IMR-90 (cell line): Measurements from ENCODE around the gene FAM219A. TPM values are rescaled to one million over a fixed set of nuclear protein-coding genes. Genes with fewer than 3 reads are reported as not detected.

Experiments used
- ATAC-seq: fragments of 200-7000 bp; cut with Tn5 transposase; 2 replicates; pipeline ENCODE4 v1.9.1; 2020; ENCODE audit warnings: low read depth, mild to moderate bottlenecking, moderate library complexity
- BruUV-seq: library from RNA; stranded (reverse); fragments of 400-500 nt; replicated peaks from 2 replicates; lab custom pipeline; 2021; lab: Mats Ljungman, UMichigan
- CTCF ChIA-PET: fragments of 300-600 bp; formaldehyde crosslinking; extraction: SDS; loops from one replicate; lab custom pipeline; 2021; ENCODE audit warnings: antibody characterized with exemption; lab: Yijun Ruan, JAX
- POLR2A ChIA-PET: fragments of 300-600 bp; sonication (Branson Sonifier 250); formaldehyde crosslinking; loops from one replicate; lab custom pipeline; 2022; ENCODE audit warnings: antibody characterized with exemption; ENCODE audit not compliant: unreplicated experiment; lab: Charles Lee
- DNase-seq: peaks from one replicate; pipeline ENCODE4 v3.0.0; 2013
- H2AFZ ChIP-seq: replicated peaks from 2 replicates; pipeline ENCODE3; 2013; ENCODE audit warnings: low read length, mild to moderate bottlenecking; ENCODE audit not compliant: poor library complexity
- H2AK5ac ChIP-seq: 2 replicates; pipeline ENCODE4 v1.6.1; 2013; ENCODE audit warnings: low read depth, low read length, inconsistent platforms
- H2AK9ac ChIP-seq: replicated peaks from 2 replicates; pipeline ENCODE3; 2013; ENCODE audit warnings: mild to moderate bottlenecking, low read depth, low read length, moderate library complexity; ENCODE audit not compliant: poor library complexity
- H2BK120ac ChIP-seq: 2 replicates; pipeline ENCODE4 v1.6.1; 2013; ENCODE audit warnings: low read depth, low read length, inconsistent platforms
- H2BK15ac ChIP-seq: 3 replicates; pipeline ENCODE4 v1.6.1; 2013; ENCODE audit warnings: low read depth, low read length, inconsistent platforms
- H2BK20ac ChIP-seq: 2 replicates; pipeline ENCODE4 v1.6.1; 2013; ENCODE audit warnings: low read depth, mild to moderate bottlenecking, inconsistent platforms, low read length, moderate library complexity
- H2BK5ac ChIP-seq: 2 replicates; pipeline ENCODE4 v1.6.1; 2013; ENCODE audit warnings: mild to moderate bottlenecking, low read depth, low read length, inconsistent platforms; ENCODE audit not compliant: poor library complexity, severe bottlenecking
- H3K14ac ChIP-seq: replicated peaks from 2 replicates; pipeline ENCODE4 v1.6.1; 2013; ENCODE audit warnings: low read depth, low read length, inconsistent platforms
- H3K18ac ChIP-seq: 2 replicates; pipeline ENCODE4 v1.6.1; 2013; ENCODE audit warnings: low read depth, low read length, control low read depth
- H3K23ac ChIP-seq: 2 replicates; pipeline ENCODE4 v1.6.1; 2013; ENCODE audit warnings: low read depth, low read length, inconsistent platforms
- H3K27ac ChIP-seq: 2 replicates; pipeline ENCODE4 v1.5.1; 2013; ENCODE audit warnings: mild to moderate bottlenecking, control low read depth, low read length; ENCODE audit not compliant: insufficient read depth
- H3K27me3 ChIP-seq: 2 replicates; pipeline ENCODE4 v1.6.1; 2013; ENCODE audit warnings: low read length; ENCODE audit not compliant: control insufficient read depth, insufficient read depth
- H3K36me3 ChIP-seq: 2 replicates; pipeline ENCODE4 v1.6.1; 2013; ENCODE audit warnings: low read length, mixed read lengths; ENCODE audit not compliant: control insufficient read depth, insufficient read depth
- H3K4ac ChIP-seq: 2 replicates; pipeline ENCODE4 v1.6.1; 2013; ENCODE audit warnings: low read depth, low read length, inconsistent platforms
- H3K4me1 ChIP-seq: 2 replicates; pipeline ENCODE4 v1.6.1; 2013; ENCODE audit warnings: low read length, mixed read lengths; ENCODE audit not compliant: control insufficient read depth, insufficient read depth
- H3K4me2 ChIP-seq: 2 replicates; pipeline ENCODE4 v1.6.1; 2013; ENCODE audit warnings: low read depth, mild to moderate bottlenecking, control low read depth, low read length, moderate library complexity
- H3K4me3 ChIP-seq: 2 replicates; pipeline ENCODE4 v1.5.1; 2013; ENCODE audit warnings: low read depth, mild to moderate bottlenecking, control low read depth, low read length, moderate library complexity; ENCODE audit not compliant: insufficient read depth
- H3K56ac ChIP-seq: 2 replicates; pipeline ENCODE4 v1.6.1; 2013; ENCODE audit warnings: low read length, inconsistent platforms; ENCODE audit not compliant: insufficient read depth; ENCODE audit errors: extremely low read depth
- H3K79me1 ChIP-seq, 2 experiments: 2 replicates each; pipeline ENCODE4 v1.6.1; 2013; ENCODE audit warnings: low read length in 2 of 2, inconsistent platforms in 1 of 2, low read depth in 1 of 2
- H3K9ac ChIP-seq: 2 replicates; pipeline ENCODE4 v1.6.1; 2013; ENCODE audit warnings: low read depth, low read length, control low read depth
- H3K9me1 ChIP-seq: 2 replicates; pipeline ENCODE4 v1.6.1; 2013; ENCODE audit warnings: low read length, inconsistent platforms; ENCODE audit not compliant: insufficient read depth
- H3K9me3 ChIP-seq: 2 replicates; pipeline ENCODE4 v1.6.1; 2013; ENCODE audit warnings: low read length; ENCODE audit not compliant: control insufficient read depth, insufficient read depth
- H4K20me1 ChIP-seq: 2 replicates; pipeline ENCODE4 v1.6.1; 2013; ENCODE audit warnings: low read length, inconsistent platforms; ENCODE audit not compliant: insufficient read depth
- H4K5ac ChIP-seq: 2 replicates; pipeline ENCODE4 v1.6.1; 2013; ENCODE audit warnings: mild to moderate bottlenecking, low read depth, low read length, control low read depth
- H4K8ac ChIP-seq, 2 experiments: 2 replicates each; pipeline ENCODE4 v1.6.1; 2013; ENCODE audit warnings: low read depth in 2 of 2, low read length in 2 of 2, control low read depth in 1 of 2, inconsistent platforms in 1 of 2
- H4K91ac ChIP-seq: 2 replicates; pipeline ENCODE4 v1.6.1; 2013; ENCODE audit warnings: low read depth, low read length, inconsistent platforms; ENCODE audit not compliant: insufficient read depth
- CEBPB ChIP-seq: IDR thresholded peaks from 2 replicates; pipeline ENCODE4 v1.6.1; 2012; ENCODE audit warnings: low read depth, low read length, improper control_type of control experiment
- FOS ChIP-seq: fragments of 150-350 bp; IDR thresholded peaks from 2 replicates; pipeline ENCODE4 v1.6.1; 2016; ENCODE audit warnings: low read depth, low read length
- MAFK ChIP-seq: IDR thresholded peaks from 2 replicates; pipeline ENCODE4 v1.6.1; 2012; ENCODE audit warnings: low read depth, low read length, improper control_type of control experiment
- MAZ ChIP-seq: IDR thresholded peaks from 2 replicates; pipeline ENCODE4 v1.6.1; 2012; ENCODE audit warnings: low read depth, mild to moderate bottlenecking, low read length, improper control_type of control experiment, moderate library complexity, borderline replicate concordance
- SMC3 ChIP-seq: fragments of 150-350 bp; IDR thresholded peaks from 2 replicates; pipeline ENCODE4 v1.6.1; 2016; ENCODE audit warnings: low read depth, mild to moderate bottlenecking, antibody characterized with exemption, low read length, moderate library complexity
- WGBS, 2 experiments: methylation state at CpG; one replicate each; pipeline versions ENCODE4 v1.1.5 to v1.1.7; 2013; ENCODE audit warnings: missing lambda C conversion rate in 2 of 2; ENCODE audit not compliant: insufficient read length in 1 of 2; ENCODE audit errors: extremely low coverage in 2 of 2; 5-methylcytosine and 5-hydroxymethylcytosine counted together
- dilution Hi-C: fragments of 300-500 bp; cut with HindIII; formaldehyde crosslinking; loops from one replicate; pipeline ENCODE4 v1.14.3; 2018; ENCODE audit warnings: low sequenced_read_pairs; ENCODE audit not compliant: unreplicated experiment
- in situ Hi-C: fragments of 300-500 bp; cut with MboI; formaldehyde crosslinking; loops from 3 replicates; pipeline ENCODE4 v1.14.3; 2019; ENCODE audit warnings: low sequenced_read_pairs, inconsistent platforms, mixed read lengths
- intact Hi-C: fragments of 100-400 bp; cut with micrococcal nuclease; formaldehyde crosslinking; loops from 2 replicates; pipeline ENCODE4 v1.10.0; 2022
- polyA plus RNA-seq, 3 experiments: library from polyadenylated mRNA; depleted of rRNA; stranded (reverse); fragments of >200 nt; gene quantifications; 2 replicates each; pipeline ENCODE4 v1.2.3, GENCODE V29; 2012; ENCODE audit warnings: low replicate concordance in 1 of 3
- total RNA-seq: library from RNA; depleted of rRNA; stranded (reverse); fragments of >200 nt; gene quantifications from 2 replicates; pipeline ENCODE4 v1.2.3, GENCODE V29; 2012
- TF ChIP-seq, protein P1 (sequence below): conservative IDR thresholded peaks from 2 replicates; pipeline ENCODE4 v1.5.1; 2012; ENCODE audit warnings: mild to moderate bottlenecking, low read depth, low read length, improper control_type of control experiment
- TF ChIP-seq, protein P2 (sequence below): fragments of 150-350 bp; IDR thresholded peaks from 2 replicates; pipeline ENCODE4 v1.6.1; 2017; ENCODE audit warnings: mild to moderate bottlenecking, antibody characterized with exemption, low read length, low read depth

The FAM219A gene
- total and polyA plus RNA-seq, 2 of the 4 experiments (the other 2 are of a cell fraction) = 4.8 to 20.8 TPM

- no peak overlapping the region for H4K91ac ChIP-seq
- no peak overlapping the region for H2AK5ac ChIP-seq
- H4K5ac ChIP-seq = no peak overlapping the region
- H4K8ac ChIP-seq = no peak overlapping the region
- H2BK20ac ChIP-seq = no peak overlapping the region
- no peak overlapping the region for H3K23ac ChIP-seq
- no peak for ATAC-seq
- TF ChIP-seq, protein P1, sequence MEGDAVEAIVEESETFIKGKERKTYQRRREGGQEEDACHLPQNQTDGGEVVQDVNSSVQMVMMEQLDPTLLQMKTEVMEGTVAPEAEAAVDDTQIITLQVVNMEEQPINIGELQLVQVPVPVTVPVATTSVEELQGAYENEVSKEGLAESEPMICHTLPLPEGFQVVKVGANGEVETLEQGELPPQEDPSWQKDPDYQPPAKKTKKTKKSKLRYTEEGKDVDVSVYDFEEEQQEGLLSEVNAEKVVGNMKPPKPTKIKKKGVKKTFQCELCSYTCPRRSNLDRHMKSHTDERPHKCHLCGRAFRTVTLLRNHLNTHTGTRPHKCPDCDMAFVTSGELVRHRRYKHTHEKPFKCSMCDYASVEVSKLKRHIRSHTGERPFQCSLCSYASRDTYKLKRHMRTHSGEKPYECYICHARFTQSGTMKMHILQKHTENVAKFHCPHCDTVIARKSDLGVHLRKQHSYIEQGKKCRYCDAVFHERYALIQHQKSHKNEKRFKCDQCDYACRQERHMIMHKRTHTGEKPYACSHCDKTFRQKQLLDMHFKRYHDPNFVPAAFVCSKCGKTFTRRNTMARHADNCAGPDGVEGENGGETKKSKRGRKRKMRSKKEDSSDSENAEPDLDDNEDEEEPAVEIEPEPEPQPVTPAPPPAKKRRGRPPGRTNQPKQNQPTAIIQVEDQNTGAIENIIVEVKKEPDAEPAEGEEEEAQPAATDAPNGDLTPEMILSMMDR = no peak
- TF ChIP-seq CEBPB (no peak), FOS (no peak), MAFK (no peak), SMC3 (no peak), MAZ (no peak)
- TF ChIP-seq, protein P2, sequence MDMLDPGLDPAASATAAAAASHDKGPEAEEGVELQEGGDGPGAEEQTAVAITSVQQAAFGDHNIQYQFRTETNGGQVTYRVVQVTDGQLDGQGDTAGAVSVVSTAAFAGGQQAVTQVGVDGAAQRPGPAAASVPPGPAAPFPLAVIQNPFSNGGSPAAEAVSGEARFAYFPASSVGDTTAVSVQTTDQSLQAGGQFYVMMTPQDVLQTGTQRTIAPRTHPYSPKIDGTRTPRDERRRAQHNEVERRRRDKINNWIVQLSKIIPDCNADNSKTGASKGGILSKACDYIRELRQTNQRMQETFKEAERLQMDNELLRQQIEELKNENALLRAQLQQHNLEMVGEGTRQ = no peak
- H3K4me1 ChIP-seq = no peaks in the 10 kb centered on the region; the same call in 1 of the 2 replicates
- no peak overlapping the region for H3K56ac ChIP-seq
- BruUV-seq = no TSS peak
- no peak overlapping the region for H2AK9ac ChIP-seq
- no peak overlapping the region for H3K14ac ChIP-seq
- WGBS, 2 experiments = no CpG with 5 or more reads among the region's 1 CpG
- H2BK15ac ChIP-seq = no peak overlapping the region
- dilution Hi-C loops = no loop called here
- H3K18ac ChIP-seq = no peak overlapping the region
- no peak overlapping the region for H3K4me3 ChIP-seq
- no peak overlapping the region for H2BK5ac ChIP-seq
- no peaks in the 10 kb centered on the region for H3K27me3 ChIP-seq
- H3K4ac ChIP-seq = no peak overlapping the region
- H3K9me3 ChIP-seq = no peaks in the 10 kb centered on the region
- H3K36me3 ChIP-seq = peaks cover 11% of the 10 kb centered on the region
- ChIA-PET POLR2A (no interaction called here), CTCF (no interaction called here)
- intact Hi-C loops = no loop called here
- H3K27ac ChIP-seq = no peak overlapping the region
- no peak overlapping the region for H3K9ac ChIP-seq
- H3K9me1 ChIP-seq = peaks cover 9% of the 10 kb centered on the region
- peaks cover 7 to 25% of the 10 kb centered on the region in 2 experiments; a peak in 3 of 4 replicates for H3K79me1 ChIP-seq
- no peak for DNase-seq
- in situ Hi-C loops = loop anchor here (5.0 kb wide), 2 partner anchors 84 to 194 kb away; no protein-coding TSS in a partner anchor
- H2AFZ ChIP-seq = no peak overlapping the region
- no peak overlapping the region for H2BK120ac ChIP-seq
- H4K20me1 ChIP-seq = peaks cover 62% of the 10 kb centered on the region
- H3K4me2 ChIP-seq = no peak overlapping the region
Measured at GRCh38 chr9:34408173-34408572, 50.2 kb downstream of the FAM219A start.
